SK-N-SH treated with all-trans-retinoic acid at 6 μM for 48 hours (cell line): ENCODE results near the gene CORO2A.
"Not testable (repeated sequence)": the region's sequence is repeated elsewhere in the genome, so short reads cannot be mapped to it uniquely, and the experiment has no call there.

Experiments
- ATAC-seq: fragments of 200-7000 bp; cut with Tn5 transposase; 3 replicates; pipeline ENCODE4 v1.9.1; 2020; ENCODE audit warnings: mild to moderate bottlenecking, moderate library complexity
- ARNTL ChIP-seq: fragments of 450-650 bp; formaldehyde crosslinking; IDR thresholded peaks from 2 replicates; pipeline ENCODE4 v1.5.0; 2020; ENCODE audit warnings: low read depth, mild to moderate bottlenecking, moderate library complexity, borderline replicate concordance
- BACH2 ChIP-seq: fragments of 250-450 bp; sonication (Bioruptor Pico); IDR thresholded peaks from 2 replicates; pipeline ENCODE4 v1.9.0; 2021; ENCODE audit warnings: mild to moderate bottlenecking, borderline replicate concordance
- CSDC2 ChIP-seq: fragments of 250-450 bp; sonication (Bioruptor Pico); IDR thresholded peaks from 2 replicates; pipeline ENCODE4 v1.5.0; 2020; ENCODE audit warnings: mild to moderate bottlenecking, moderate library complexity
- CSRNP3 ChIP-seq: fragments of 250-450 bp; sonication (Bioruptor Pico); IDR thresholded peaks from 2 replicates; pipeline ENCODE4 v1.5.1; 2021; ENCODE audit warnings: mild to moderate bottlenecking, moderate library complexity
- GLIS3 ChIP-seq: fragments of 250-450 bp; sonication (Bioruptor Pico); IDR thresholded peaks from 2 replicates; pipeline ENCODE4 v1.5.0; 2020; ENCODE audit warnings: mild to moderate bottlenecking, moderate library complexity
- ISL1 ChIP-seq: fragments of 250-450 bp; sonication (Bioruptor Pico); IDR thresholded peaks from 2 replicates; pipeline ENCODE4 v2.1.2; 2022; ENCODE audit warnings: mild to moderate bottlenecking, moderate library complexity
- OSR1 ChIP-seq: fragments of 250-450 bp; sonication (Bioruptor Pico); IDR thresholded peaks from 2 replicates; pipeline ENCODE4 v1.8.0; 2022; ENCODE audit warnings: moderate library complexity, mild to moderate bottlenecking, inconsistent platforms
- PPARA ChIP-seq: fragments of 250-450 bp; sonication (Bioruptor Pico); IDR thresholded peaks from 2 replicates; pipeline ENCODE4 v1.5.0; 2020; ENCODE audit warnings: mild to moderate bottlenecking, borderline replicate concordance
- RARB ChIP-seq: fragments of 250-450 bp; sonication (Bioruptor Pico); IDR thresholded peaks from 2 replicates; pipeline ENCODE4 v1.8.0; 2021; ENCODE audit warnings: mild to moderate bottlenecking, moderate library complexity
- SNAI2 ChIP-seq: fragments of 250-450 bp; sonication (Bioruptor Pico); IDR thresholded peaks from 2 replicates; pipeline ENCODE4 v1.5.0; 2020; ENCODE audit warnings: mild to moderate bottlenecking, moderate library complexity
- TOX ChIP-seq: fragments of 250-450 bp; sonication (Bioruptor Pico); IDR thresholded peaks from 2 replicates; pipeline ENCODE4 v1.8.0; 2021; ENCODE audit warnings: mild to moderate bottlenecking, moderate library complexity, borderline replicate concordance
- TSHZ2 ChIP-seq: fragments of 250-450 bp; sonication (Bioruptor Pico); IDR thresholded peaks from 2 replicates; pipeline ENCODE4 v1.5.0; 2020; ENCODE audit warnings: mild to moderate bottlenecking, moderate library complexity
- ZC3H10 ChIP-seq: fragments of 250-450 bp; sonication (Bioruptor Pico); IDR thresholded peaks from 2 replicates; pipeline ENCODE4 v1.5.1; 2021; ENCODE audit warnings: mild to moderate bottlenecking, moderate library complexity
- ZFP3 ChIP-seq: fragments of 250-450 bp; sonication (Bioruptor Pico); IDR thresholded peaks from 2 replicates; pipeline ENCODE4 v1.5.0; 2020; ENCODE audit warnings: mild to moderate bottlenecking, moderate library complexity
- ZFP30 ChIP-seq: fragments of 450-650 bp; formaldehyde crosslinking; IDR thresholded peaks from 2 replicates; pipeline ENCODE4 v1.5.0; 2022; ENCODE audit warnings: mild to moderate bottlenecking, moderate library complexity
- ZNF565 ChIP-seq: fragments of 450-650 bp; formaldehyde crosslinking; conservative IDR thresholded peaks from 2 replicates; pipeline ENCODE4 v1.5.0; 2020; ENCODE audit warnings: low read depth, mild to moderate bottlenecking, moderate library complexity
- ZNF70 ChIP-seq: fragments of 450-650 bp; formaldehyde crosslinking; IDR thresholded peaks from 2 replicates; pipeline ENCODE4 v1.5.0; 2020; ENCODE audit warnings: mild to moderate bottlenecking, moderate library complexity
- ZNF8 ChIP-seq: fragments of 450-650 bp; formaldehyde crosslinking; IDR thresholded peaks from 2 replicates; pipeline ENCODE4 v1.5.0; 2020; ENCODE audit warnings: mild to moderate bottlenecking, moderate library complexity
- TF ChIP-seq, protein P1 (sequence below): fragments of 250-450 bp; sonication (Bioruptor Pico); IDR thresholded peaks from 2 replicates; pipeline ENCODE4 v1.8.0; 2020; ENCODE audit warnings: mild to moderate bottlenecking, moderate library complexity, borderline replicate concordance
- TF ChIP-seq, protein P2 (sequence below): fragments of 250-450 bp; sonication (Bioruptor Pico); IDR thresholded peaks from 2 replicates; pipeline ENCODE4 v1.5.1; 2020; ENCODE audit warnings: low read depth, mild to moderate bottlenecking, moderate library complexity

CORO2A gene

GRCh38 chr9:98124091-98124490 is 68.3 kb downstream of the CORO2A start:
- ATAC-seq: not testable (repeated sequence)

GRCh38 chr9:98121058-98121457 is 71.4 kb downstream of the CORO2A start:
- peak; percentile 36 for ATAC-seq
- TF ChIP-seq ZNF70 (CRISPR knock-in tag): no peak
- TF ChIP-seq ZNF565 (CRISPR knock-in tag): no peak
- TF ChIP-seq BACH2 (CRISPR knock-in tag): no peak

GRCh38 chr9:98120476-98120875 is 72.0 kb downstream of the CORO2A start:
- ATAC-seq: no peak

GRCh38 chr9:98118640-98119601 is 73.5 kb downstream of the CORO2A start, which contains the start of gene TRIM14:
Gene TRIM14, minus strand, starts transcription at chr9:98119222. Its CDS starts 34 bp downstream, at chr9:98119188.
- TF ChIP-seq CSRNP3: no peak
- TF ChIP-seq OSR1 (CRISPR knock-in tag): no peak
- no peak for TF ChIP-seq BACH2 (CRISPR knock-in tag)
- no peak for TF ChIP-seq ZNF565 (CRISPR knock-in tag)
- TF ChIP-seq ZFP30: no peak
- TF ChIP-seq, protein P1, sequence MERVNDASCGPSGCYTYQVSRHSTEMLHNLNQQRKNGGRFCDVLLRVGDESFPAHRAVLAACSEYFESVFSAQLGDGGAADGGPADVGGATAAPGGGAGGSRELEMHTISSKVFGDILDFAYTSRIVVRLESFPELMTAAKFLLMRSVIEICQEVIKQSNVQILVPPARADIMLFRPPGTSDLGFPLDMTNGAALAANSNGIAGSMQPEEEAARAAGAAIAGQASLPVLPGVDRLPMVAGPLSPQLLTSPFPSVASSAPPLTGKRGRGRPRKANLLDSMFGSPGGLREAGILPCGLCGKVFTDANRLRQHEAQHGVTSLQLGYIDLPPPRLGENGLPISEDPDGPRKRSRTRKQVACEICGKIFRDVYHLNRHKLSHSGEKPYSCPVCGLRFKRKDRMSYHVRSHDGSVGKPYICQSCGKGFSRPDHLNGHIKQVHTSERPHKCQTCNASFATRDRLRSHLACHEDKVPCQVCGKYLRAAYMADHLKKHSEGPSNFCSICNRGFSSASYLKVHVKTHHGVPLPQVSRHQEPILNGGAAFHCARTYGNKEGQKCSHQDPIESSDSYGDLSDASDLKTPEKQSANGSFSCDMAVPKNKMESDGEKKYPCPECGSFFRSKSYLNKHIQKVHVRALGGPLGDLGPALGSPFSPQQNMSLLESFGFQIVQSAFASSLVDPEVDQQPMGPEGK (CRISPR knock-in tag): no peak
- no peak for TF ChIP-seq ARNTL (CRISPR knock-in tag)
- no peak for TF ChIP-seq TOX (CRISPR knock-in tag)
- no peak for TF ChIP-seq ZNF8 (CRISPR knock-in tag)
- no peak for TF ChIP-seq GLIS3
- TF ChIP-seq ZC3H10 (CRISPR knock-in tag): no peak
- TF ChIP-seq ZFP3 (CRISPR knock-in tag): no peak
- no peak for TF ChIP-seq PPARA (CRISPR knock-in tag)
- TF ChIP-seq ISL1: no peak
- TF ChIP-seq, protein P2, sequence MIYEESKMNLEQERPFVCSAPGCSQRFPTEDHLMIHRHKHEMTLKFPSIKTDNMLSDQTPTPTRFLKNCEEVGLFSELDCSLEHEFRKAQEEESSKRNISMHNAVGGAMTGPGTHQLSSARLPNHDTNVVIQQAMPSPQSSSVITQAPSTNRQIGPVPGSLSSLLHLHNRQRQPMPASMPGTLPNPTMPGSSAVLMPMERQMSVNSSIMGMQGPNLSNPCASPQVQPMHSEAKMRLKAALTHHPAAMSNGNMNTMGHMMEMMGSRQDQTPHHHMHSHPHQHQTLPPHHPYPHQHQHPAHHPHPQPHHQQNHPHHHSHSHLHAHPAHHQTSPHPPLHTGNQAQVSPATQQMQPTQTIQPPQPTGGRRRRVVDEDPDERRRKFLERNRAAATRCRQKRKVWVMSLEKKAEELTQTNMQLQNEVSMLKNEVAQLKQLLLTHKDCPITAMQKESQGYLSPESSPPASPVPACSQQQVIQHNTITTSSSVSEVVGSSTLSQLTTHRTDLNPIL (CRISPR knock-in tag): no peak
- no peak for TF ChIP-seq CSDC2 (CRISPR knock-in tag)
- TF ChIP-seq TSHZ2: no peak
- TF ChIP-seq ZNF70 (CRISPR knock-in tag): no peak
- no peak for TF ChIP-seq RARB (CRISPR knock-in tag)
- peak; percentile 92 for ATAC-seq

More at GRCh38 chr9:98120476-98120875, 72.0 kb downstream of the CORO2A start:
- no peak for TF ChIP-seq SNAI2
- TF ChIP-seq CSRNP3: no peak
- TF ChIP-seq OSR1 (CRISPR knock-in tag): no peak
- TF ChIP-seq, protein P2 (CRISPR knock-in tag): no peak
- TF ChIP-seq ARNTL (CRISPR knock-in tag): no peak
- TF ChIP-seq ZNF8 (CRISPR knock-in tag): no peak
- no peak for TF ChIP-seq ZNF70 (CRISPR knock-in tag)
- TF ChIP-seq RARB (CRISPR knock-in tag): no peak
- TF ChIP-seq, all 23 proteins: peak for 0
